Central memory CD4-positive, alpha-beta T cell (primary cell): ENCODE data around the gene PPP1R14B.

Experiments
- DNase-seq: peaks from one replicate; pipeline ENCODE4 v3.0.0; 2022

Gene PPP1R14B

GRCh38 chr11:64229744-64230170 lies 17.0 kb downstream of the PPP1R14B start:
- DNase-seq, result no peak

GRCh38 chr11:64229090-64229743 lies 17.5 kb downstream of the PPP1R14B start:
- no peak for DNase-seq

DNA sequence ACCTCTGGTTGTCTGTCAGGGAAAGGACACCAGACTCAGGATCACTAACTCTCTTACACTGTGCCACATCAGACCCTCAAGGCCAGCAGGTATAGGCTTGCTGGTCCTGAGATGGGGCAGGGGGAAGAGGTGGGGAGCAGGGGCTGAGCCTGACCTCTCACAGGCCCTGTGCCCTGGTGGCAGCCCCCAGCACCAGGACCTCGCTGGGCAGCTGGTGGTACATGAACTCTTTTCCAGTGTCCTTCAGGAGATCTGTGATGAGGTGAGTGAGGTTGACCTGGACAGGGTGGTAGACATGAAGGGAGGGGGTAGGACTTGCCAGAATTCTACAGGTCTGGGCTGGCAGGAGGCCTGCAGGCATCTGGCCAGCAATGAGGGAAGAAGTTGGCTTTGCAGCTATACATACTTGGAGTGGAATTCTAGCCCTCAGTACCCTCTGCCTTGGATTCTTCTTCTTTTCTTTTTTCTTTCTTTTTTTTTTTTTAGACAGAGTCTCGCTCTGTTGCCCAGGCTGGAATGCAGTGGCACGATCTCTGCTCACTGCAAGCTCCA lies 19.3 kb downstream of the PPP1R14B start:
- no peak for DNase-seq

GRCh38 chr11:64226507-64227051 lies 20.2 kb downstream of the PPP1R14B start:
- peak; percentile 54 for DNase-seq

DNA sequence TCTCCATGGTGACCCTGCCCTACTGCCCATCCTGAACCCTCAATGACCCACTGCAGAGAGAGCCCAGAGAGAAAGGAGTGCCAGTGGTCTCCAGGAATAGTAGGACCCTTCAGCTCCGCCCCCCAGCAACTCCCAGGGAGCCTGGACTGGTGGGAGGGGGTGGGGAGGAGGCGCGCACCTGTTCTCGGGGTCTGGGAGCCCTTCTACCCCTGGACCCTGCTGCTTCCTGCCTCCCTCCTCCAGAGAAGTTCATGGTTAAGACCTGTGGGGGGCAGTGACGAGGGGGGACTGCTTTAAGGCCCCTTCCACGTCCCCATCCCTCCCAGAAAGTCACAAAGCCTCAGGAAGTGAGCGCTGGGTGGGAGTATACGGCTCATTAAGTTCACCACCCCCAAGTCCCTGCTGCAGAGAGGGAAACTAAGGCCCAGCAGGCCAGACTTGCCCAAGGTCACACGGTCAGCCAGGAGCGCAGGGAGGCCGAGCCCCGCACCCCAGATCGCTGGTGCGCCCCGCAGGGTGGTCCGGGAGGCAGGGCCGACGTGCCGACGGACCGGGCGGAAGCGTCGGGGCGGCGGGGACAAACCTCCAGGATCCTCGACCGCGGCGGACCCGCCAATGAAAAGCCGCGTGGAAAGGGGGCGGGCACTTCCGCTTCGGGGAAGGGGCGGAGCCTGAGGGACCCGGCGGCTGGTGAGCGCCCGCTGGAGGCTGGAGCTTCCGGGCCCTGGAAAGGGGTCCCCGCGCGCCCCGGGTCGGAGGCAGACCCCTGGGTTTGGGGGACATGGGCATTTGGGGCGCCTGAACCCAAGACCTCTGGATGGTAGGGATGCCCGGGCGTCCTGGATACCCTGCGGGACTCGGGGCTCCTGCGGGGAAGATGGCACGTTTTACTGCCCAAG lies 20.9 kb downstream of the PPP1R14B start, which contains the start of the genes NUDT22 and TRPT1:
NUDT22 (plus strand) TSS at position 667 of the 899 bp plus-strand sequence. CDS start 379 bp downstream, outside the sequence.
TRPT1 (minus strand) TSS at position 579 of the 899 bp plus-strand sequence; CDS start at position 253, 326 bp downstream.
- DNase-seq, result peak; percentile 87

- no peak for DNase-seq
Observed at GRCh38 chr11:64224891-64225607, 21.7 kb downstream of the PPP1R14B start.

GRCh38 chr11:64224151-64224890 lies 22.4 kb downstream of the PPP1R14B start:
- no peak for DNase-seq

GRCh38 chr11:64223001-64223651 lies 23.6 kb downstream of the PPP1R14B start:
- no peak for DNase-seq

DNA sequence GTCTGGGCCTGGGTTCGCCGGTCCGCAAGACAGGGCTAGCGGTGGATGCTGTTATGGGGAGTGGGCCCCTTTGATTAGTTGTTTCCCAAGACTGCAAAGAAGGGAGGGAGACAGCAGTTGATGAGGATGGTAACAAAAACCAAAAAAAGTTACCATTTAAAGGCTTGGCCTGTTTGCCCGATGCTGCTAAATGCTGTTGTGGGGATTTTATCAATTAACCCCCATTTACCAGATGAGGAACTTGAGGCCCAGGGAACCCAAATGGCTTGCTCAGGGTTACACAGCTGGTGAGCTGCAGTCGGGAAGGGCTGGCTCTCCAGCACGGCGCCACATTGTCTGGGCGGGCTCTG lies 24.1 kb downstream of the PPP1R14B start:
- no peak for DNase-seq

GRCh38 chr11:64220798-64221197 lies 25.9 kb downstream of the PPP1R14B start:
- DNase-seq, result no peak

DNA sequence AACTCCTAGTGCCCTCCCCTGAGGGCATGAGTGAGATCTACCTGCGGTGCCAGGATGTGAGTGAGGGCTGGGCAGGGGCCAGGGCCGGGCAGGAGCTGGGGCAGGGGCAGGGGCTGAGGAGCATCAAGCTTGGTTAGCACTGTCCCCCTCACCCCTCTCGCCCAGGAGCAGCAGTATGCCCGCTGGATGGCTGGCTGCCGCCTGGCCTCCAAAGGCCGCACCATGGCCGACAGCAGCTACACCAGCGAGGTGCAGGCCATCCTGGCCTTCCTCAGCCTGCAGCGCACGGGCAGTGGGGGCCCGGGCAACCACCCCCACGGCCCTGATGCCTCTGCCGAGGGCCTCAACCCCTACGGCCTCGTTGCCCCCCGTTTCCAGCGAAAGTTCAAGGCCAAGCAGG lies 26.5 kb downstream of the PPP1R14B start:
- DNase-seq, result no peak

DNA sequence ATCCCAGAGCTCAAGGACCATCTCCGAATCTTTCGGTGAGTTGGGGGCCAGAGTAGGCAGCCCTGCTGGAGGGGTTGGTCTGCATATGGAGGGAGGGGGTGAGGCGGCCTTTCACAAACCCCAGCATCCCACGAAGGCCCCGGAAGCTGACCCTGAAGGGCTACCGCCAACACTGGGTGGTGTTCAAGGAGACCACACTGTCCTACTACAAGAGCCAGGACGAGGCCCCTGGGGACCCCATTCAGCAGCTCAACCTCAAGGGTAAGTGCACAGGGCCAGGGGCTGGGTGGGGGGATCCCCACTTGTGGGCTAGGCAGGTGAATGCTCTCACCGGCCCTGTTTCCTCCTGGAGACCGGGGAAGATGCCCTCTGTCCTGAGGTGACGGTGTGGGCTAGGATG lies 27.0 kb downstream of the PPP1R14B start:
- DNase-seq, result no peak

DNA sequence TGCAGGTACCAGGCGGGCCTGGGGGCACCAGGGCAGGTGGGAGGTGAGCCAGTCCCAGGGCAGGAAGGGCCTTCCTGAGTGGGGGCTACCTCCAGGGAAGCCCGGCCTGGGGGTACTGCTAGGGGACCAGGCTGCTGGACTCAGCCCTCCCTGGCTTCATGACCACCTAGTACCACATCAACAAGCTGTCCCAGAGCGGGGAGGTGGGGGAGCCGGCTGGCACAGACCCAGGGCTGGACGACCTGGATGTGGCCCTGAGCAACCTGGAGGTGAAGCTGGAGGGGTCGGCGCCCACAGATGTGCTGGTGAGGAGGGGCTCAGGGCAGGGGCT lies 27.4 kb downstream of the PPP1R14B start:
- DNase-seq, result no peak

DNA sequence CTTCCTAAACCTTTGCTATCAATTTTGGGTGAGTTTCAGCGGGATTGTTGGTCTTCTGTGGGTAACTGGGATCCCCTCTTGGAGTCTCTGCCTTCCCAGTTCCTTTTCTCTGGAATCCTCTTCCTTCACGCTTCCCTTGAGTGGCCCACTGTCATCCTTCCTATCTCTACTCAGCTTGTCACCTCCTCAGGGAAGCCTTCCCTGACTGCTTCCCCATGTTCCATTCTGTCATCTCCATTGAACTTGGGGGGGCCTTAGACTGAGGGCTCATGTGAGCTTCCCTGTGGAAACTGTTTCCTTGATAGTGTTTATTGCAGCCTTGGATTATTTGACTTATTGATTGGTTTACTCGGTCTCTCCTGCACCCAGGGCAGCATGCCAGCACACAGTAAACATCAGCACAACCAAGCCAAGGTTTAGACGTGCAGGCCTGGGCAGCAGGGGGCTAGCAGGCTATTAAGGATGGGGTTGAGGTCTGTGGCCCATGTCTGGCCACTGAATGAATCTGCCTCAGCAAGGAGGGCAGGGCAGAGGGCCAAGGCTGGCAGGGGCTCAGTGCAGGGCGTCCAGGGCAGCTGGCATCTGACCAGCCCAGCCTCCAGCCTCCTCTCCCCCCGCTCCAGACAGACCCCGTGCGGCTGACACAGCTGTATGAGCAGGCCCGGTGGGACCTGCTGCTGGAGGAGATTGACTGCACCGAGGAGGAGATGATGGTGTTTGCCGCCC lies 28.0 kb downstream of the PPP1R14B start:
- DNase-seq, result no peak

- DNase-seq, result no peak
Observed at GRCh38 chr11:64216879-64217278, 29.9 kb downstream of the PPP1R14B start.

DNA sequence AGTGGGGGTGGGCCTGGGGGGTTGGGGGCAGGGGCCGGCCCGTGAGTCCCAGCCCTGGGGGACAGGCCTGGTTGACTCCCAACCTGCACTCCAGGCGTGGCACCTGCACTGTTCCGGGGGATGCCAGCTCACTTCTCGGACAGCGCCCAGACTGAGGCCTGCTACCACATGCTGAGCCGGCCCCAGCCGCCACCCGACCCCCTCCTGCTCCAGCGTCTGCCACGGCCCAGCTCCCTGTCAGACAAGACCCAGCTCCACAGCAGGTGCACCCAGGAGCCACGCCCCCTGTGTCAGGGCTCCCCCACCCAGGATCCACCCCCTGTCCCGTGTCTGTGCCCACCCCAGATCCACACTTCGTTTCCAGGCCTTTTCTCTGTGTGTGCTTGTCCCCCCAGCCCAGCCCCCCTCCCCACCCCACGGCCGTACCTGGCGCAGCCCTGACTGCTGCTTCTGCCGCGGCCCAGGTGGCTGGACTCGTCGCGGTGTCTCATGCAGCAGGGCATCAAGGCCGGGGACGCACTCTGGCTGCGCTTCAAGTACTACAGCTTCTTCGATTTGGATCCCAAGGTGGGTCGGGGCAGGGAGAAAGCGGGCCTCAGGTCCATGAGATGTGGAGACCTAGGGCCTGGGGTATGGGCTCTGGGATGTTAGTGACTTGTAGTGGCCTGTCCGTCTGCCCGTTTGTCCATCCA lies 35.4 kb downstream of the PPP1R14B start:
- DNase-seq, result no peak

DNA sequence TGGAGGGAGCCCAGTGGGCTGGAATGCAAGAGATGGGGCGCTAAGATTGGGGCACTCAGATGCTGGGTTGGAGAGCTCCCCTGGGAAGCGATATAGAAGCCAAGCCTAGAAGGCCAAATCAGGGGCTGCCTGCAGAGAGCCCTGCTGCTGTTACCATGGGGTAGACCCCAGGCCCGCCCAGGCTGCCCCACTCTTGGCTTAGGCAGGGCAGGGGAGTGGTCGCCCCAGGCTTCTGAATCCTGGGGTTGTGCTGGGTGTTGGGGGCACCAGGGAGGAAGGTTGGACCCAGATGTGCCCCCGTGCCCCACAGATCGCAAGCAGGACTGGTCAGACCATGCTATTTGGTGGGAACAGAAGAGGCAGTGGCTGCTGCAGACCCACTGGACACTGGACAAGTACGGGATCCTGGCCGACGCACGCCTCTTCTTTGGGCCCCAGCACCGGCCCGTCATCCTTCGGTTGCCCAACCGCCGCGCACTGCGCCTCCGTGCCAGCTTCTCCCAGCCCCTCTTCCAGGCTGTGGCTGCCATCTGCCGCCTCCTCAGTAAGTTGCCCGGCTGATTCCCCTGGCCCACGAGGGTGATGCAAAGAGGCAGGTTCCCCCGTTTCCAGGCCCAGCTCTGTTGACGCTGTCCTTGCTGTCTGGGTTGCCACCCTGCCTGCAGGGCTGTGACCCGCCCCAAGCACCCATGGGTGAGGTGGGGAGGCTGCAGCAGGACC lies 36.3 kb downstream of the PPP1R14B start:
- no peak for DNase-seq

GRCh38 chr11:64209563-64209843 lies 37.2 kb downstream of the PPP1R14B start:
- DNase-seq, result no peak

DNA sequence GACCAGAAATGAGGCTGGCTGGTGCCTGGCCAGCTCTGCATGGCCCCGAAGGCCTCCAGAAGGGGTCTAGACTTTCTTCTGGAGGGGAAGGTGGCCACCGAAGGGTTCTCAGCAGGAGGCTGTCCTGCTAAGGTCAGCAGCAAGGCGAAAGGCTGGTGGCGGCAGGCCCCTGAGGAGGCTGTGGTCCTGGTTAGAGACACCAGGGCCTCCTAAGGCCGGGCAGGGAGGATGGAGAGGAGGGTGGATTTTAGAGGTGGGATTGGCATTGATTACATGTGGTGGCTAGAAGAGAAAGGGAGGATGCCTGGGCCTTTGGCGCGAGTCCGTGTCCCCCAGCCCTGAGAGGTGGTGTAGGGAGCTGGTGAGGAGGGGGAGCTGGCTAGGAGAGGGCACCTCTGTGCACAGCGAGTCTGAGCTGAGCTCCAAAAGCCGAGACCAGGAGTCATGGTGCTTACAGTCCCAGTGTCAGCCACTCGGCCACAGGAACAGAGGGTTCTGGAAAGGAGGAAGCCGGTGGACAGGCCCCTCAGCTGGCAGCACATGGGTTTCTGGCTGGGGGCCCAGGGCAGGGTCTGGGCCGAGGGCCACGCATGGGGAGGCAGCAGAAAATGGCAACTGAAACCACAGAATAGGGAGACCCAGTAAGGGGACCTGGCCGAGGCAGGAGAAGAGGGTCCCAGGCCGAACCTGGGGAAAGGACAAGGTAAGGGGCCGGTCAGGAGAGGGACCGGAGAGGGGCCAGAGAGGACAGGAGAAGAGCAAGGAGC lies 37.8 kb downstream of the PPP1R14B start:
- no peak for DNase-seq
